Epithelial cell of esophagus (primary cell): ENCODE results near the gene FRK.

ENCODE experiments used
- DNase-seq: peaks from one replicate; pipeline ENCODE4 v3.0.0; 2010; ENCODE audit warnings: low read depth
- H3K4me3 ChIP-seq: 2 replicates; pipeline ENCODE4 v1.5.1; 2011; ENCODE audit warnings: mild to moderate bottlenecking, low read length, control low read depth
- TF ChIP-seq, protein P1 (sequence below): IDR thresholded peaks from 2 replicates; pipeline ENCODE4 v1.5.1; 2011; ENCODE audit warnings: low read depth, mild to moderate bottlenecking, low read length, control low read depth, inconsistent platforms; ENCODE audit not compliant: insufficient read depth; ENCODE audit errors: missing control alignments

Gene FRK, protein sequence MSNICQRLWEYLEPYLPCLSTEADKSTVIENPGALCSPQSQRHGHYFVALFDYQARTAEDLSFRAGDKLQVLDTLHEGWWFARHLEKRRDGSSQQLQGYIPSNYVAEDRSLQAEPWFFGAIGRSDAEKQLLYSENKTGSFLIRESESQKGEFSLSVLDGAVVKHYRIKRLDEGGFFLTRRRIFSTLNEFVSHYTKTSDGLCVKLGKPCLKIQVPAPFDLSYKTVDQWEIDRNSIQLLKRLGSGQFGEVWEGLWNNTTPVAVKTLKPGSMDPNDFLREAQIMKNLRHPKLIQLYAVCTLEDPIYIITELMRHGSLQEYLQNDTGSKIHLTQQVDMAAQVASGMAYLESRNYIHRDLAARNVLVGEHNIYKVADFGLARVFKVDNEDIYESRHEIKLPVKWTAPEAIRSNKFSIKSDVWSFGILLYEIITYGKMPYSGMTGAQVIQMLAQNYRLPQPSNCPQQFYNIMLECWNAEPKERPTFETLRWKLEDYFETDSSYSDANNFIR

DNA sequence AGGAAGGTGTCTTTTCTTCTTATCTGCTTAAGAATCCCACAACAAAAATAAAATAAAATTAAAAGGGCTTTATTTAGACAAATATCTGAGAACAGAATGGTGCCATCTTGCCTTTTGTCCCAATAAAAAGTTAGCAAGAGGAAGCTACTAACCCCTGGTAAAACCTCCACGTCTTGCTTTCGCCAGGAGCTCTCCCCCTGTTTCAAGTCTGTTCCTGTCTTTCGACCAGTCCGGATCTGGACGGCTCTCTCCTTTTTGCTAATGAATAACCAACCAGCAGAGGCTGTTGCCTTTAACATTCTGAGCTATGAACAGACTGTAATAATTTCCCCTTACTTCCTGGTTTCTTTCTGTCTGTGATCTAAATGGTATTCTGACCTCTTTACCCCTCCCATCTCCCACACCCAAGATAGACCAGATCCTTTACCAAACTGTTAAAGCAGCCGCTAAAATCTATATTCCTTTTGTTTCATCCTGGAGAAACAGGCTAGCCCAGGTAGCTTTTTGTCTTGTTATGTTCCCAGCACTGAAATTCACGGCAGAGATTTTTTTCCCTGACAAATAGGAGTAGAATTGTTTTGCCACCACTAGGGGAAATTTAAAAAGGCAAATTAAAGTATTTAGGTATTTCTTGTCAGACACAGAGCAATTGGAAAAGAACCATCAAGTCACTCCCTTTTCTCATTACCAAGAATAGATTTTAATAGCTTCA lies at the start of gene FRK:
Gene FRK (minus strand): TSS at position 320 of the 712 bp plus-strand sequence. CDS start 580 bp downstream, outside the sequence.
- peak; percentile 83 for DNase-seq
- peak within 1 kb of the TSS; percentile 49 for H3K4me3 ChIP-seq
- TF ChIP-seq, protein P1, sequence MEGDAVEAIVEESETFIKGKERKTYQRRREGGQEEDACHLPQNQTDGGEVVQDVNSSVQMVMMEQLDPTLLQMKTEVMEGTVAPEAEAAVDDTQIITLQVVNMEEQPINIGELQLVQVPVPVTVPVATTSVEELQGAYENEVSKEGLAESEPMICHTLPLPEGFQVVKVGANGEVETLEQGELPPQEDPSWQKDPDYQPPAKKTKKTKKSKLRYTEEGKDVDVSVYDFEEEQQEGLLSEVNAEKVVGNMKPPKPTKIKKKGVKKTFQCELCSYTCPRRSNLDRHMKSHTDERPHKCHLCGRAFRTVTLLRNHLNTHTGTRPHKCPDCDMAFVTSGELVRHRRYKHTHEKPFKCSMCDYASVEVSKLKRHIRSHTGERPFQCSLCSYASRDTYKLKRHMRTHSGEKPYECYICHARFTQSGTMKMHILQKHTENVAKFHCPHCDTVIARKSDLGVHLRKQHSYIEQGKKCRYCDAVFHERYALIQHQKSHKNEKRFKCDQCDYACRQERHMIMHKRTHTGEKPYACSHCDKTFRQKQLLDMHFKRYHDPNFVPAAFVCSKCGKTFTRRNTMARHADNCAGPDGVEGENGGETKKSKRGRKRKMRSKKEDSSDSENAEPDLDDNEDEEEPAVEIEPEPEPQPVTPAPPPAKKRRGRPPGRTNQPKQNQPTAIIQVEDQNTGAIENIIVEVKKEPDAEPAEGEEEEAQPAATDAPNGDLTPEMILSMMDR = peak; percentile 45

DNA sequence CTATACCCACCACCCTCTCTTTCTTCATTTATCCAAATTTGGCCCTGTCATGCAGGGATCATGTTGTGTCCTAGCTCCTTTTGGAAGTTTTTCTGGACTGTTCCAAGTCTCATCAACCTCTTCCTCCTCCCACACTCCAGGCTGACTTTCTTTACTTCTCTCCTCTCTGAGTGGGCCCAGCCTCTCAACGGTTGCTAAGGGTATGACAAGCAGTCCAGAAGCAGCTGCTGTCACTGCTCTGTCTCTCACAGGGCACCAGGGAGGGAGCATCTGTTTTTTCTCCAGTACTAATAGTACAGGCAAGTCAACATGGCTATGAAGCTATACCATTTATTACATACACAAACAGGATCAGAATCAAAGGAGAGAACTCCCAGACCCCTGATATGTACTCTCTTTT lies 48.1 kb upstream of the FRK start:
- TF ChIP-seq, protein P1 = no peak
- no peak overlapping the region for H3K4me3 ChIP-seq
- no peak for DNase-seq

DNA sequence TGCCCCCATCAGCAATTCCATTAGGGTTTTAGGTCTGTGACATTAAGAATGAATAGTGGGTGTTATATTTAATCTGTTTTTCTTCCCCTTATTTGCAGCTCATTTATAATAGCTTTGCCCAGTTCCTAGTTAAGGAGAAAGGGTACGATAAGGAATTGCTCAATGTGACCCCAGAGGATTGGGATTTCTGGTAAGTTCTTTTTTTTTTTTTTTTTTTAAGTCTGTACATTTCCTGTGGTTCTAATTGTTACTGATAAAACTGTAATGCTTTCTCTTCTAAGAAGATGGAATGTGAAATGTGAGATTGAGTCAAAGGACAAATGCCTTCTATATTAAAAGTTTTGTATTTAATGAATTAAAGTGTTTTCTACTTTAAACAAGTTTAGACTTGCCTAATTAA lies 45.5 kb upstream of the FRK start:
- TF ChIP-seq, protein P1 = no peak

DNA sequence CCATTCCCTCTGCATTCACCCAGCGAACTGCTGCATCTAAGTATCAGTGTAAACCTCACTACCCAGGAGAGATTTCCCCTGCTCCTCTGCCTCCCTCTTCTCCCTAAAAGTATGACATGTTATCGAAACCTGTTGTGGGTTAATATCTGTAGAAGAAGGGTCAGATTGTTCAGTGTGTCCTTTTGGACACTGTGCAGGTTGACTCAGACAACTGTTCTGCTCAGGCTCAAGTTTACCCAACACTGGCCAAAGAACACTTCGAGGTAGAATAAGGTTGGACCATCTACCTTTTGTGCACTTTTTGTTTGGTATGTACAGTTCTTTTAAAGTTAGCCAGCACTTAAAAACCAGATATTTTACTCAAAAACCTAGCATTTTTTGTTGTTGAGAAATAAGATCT lies 44.6 kb upstream of the FRK start:
- DNase-seq = no peak
- no peak overlapping the region for H3K4me3 ChIP-seq
- TF ChIP-seq, protein P1 = no peak

More for the DNA sequence above, 45.5 kb upstream of the FRK start:
- H3K4me3 ChIP-seq = no peak overlapping the region
- DNase-seq = no peak

DNA sequence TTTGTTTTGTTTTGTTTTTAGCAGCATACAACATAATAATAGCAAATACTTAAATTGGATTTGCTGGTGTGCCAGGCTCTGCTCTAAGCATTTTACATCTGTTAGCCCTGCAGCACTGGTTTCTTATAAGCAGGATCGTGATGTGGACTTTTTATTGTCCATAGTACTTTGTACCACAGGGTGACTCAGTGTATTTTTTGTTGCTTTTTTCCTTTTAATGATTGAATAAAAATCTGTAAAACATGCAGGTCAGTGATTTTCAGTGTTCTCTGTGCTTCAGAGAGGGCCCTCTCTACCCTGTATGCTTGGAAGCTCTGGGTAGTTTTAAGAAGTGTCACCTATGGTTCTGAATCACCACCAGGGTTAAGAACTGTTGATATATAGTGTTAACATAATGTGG lies 43.9 kb upstream of the FRK start:
- no peak overlapping the region for H3K4me3 ChIP-seq
- TF ChIP-seq, protein P1 = no peak
- no peak for DNase-seq

DNA sequence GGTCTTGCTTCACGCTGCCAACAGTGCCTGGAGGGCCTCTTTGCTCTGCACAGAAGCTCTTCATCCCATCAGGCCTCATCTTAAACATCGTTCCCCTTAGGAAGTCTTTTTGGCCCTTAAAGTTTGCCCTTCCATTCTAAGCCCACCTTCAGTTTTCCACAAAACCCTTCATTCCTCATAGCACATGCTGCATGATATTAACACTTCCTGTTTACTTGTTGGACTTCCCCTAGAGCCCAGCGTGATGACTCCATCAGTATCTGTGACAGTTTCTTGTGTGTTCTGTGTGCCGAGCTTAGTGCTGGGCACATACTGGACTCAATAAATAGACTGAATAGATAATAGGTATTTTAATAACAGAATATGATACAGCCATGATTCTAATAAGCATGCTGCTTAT lies 42.2 kb upstream of the FRK start:
- no peak for DNase-seq
- no peak overlapping the region for H3K4me3 ChIP-seq
- TF ChIP-seq, protein P1 = no peak
